ENCODE results near the gene TTLL7.

DNA sequence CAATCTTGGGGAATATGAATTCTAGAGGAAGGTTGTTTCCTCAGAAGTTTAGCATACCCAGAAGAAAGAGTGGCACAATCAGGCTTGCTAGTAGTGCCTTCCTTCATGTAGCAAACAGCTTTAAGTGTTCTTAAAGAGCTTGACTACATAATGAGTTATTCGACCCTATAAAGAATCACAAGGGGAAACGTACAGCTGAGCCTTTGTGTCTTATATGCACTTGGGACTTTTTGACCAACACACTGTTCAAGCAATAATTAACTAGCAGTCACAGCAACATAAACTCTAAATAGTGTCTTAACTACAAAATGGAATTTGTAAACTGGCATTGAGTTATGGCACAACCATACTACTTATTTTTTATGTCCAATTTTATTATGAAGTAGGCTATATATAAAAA is 86.1 kb downstream of the TTLL7 start:
- TF ChIP-seq, protein P1, sequence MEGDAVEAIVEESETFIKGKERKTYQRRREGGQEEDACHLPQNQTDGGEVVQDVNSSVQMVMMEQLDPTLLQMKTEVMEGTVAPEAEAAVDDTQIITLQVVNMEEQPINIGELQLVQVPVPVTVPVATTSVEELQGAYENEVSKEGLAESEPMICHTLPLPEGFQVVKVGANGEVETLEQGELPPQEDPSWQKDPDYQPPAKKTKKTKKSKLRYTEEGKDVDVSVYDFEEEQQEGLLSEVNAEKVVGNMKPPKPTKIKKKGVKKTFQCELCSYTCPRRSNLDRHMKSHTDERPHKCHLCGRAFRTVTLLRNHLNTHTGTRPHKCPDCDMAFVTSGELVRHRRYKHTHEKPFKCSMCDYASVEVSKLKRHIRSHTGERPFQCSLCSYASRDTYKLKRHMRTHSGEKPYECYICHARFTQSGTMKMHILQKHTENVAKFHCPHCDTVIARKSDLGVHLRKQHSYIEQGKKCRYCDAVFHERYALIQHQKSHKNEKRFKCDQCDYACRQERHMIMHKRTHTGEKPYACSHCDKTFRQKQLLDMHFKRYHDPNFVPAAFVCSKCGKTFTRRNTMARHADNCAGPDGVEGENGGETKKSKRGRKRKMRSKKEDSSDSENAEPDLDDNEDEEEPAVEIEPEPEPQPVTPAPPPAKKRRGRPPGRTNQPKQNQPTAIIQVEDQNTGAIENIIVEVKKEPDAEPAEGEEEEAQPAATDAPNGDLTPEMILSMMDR (IDR thresholded peaks at IDR 0.05; ENCODE audit: low read length): no peak
- TF ChIP-seq EZH2 (optimal IDR thresholded peaks at IDR 0.05; ENCODE audit: low read depth, low read length) (no peak), EZH2phosphoT487 (IDR thresholded peaks at IDR 0.05; ENCODE audit: low read length) (no peak)
